HG03558 (cell line): Measurements from ENCODE around the gene CACNA1D.
"Not testable (repeated sequence)": the region's sequence is repeated elsewhere in the genome, so short reads cannot be mapped to it uniquely, and the experiment has no call there.

Experiments used
- ATAC-seq: cut with Tn5 transposase; IDR thresholded peaks from one replicate; pipeline ENCODE4 v1.9.1; 2021; ENCODE audit warnings: moderate number of reproducible peaks; ENCODE audit not compliant: unreplicated experiment; ENCODE audit errors: extremely low read depth

CACNA1D gene

GRCh38 chr3:53493963-53494791 is at the start of gene CACNA1D:
Gene CACNA1D, plus strand, starts transcription at chr3:53494611. Its CDS starts 556 bp downstream, at chr3:53495167.
- no peak for ATAC-seq

- no peak for ATAC-seq
These were observed 37.3 kb upstream of the CACNA1D start for GRCh38 chr3:53457068-53457467.

- ATAC-seq: no peak
These were observed 34.1 kb upstream of the CACNA1D start for GRCh38 chr3:53460326-53460725.

GRCh38 chr3:53464424-53464823 is 30.0 kb upstream of the CACNA1D start:
- no peak for ATAC-seq

- ATAC-seq: not testable (repeated sequence)
These were observed 24.7 kb upstream of the CACNA1D start for GRCh38 chr3:53469758-53470157.

- no peak for ATAC-seq
These were observed 21.0 kb upstream of the CACNA1D start for GRCh38 chr3:53473422-53473821.

- ATAC-seq: not testable (repeated sequence)
These were observed 18.0 kb upstream of the CACNA1D start for GRCh38 chr3:53476372-53476771.

GRCh38 chr3:53477689-53478088 is 16.7 kb upstream of the CACNA1D start:
- ATAC-seq: not testable (repeated sequence)

GRCh38 chr3:53478166-53478830 is 16.1 kb upstream of the CACNA1D start:
- ATAC-seq: no peak

GRCh38 chr3:53478921-53479664 is 15.3 kb upstream of the CACNA1D start:
- ATAC-seq: no peak

GRCh38 chr3:53482227-53482626 is 12.2 kb upstream of the CACNA1D start:
- ATAC-seq: no peak

GRCh38 chr3:53483821-53484220 is 10.6 kb upstream of the CACNA1D start:
- ATAC-seq: no peak

- no peak for ATAC-seq
These were observed 9.4 kb upstream of the CACNA1D start for GRCh38 chr3:53484984-53485383.

GRCh38 chr3:53485675-53486403 is 8.6 kb upstream of the CACNA1D start:
- no peak for ATAC-seq

- no peak for ATAC-seq
These were observed 7.3 kb upstream of the CACNA1D start for GRCh38 chr3:53486961-53487654.

- ATAC-seq: no peak
These were observed 5.0 kb upstream of the CACNA1D start for GRCh38 chr3:53489386-53489785.

GRCh38 chr3:53489787-53490458 is 4.5 kb upstream of the CACNA1D start:
- ATAC-seq: no peak

- no peak for ATAC-seq
These were observed 3.9 kb upstream of the CACNA1D start for GRCh38 chr3:53490459-53490968.

- no peak for ATAC-seq
These were observed 3.1 kb upstream of the CACNA1D start for GRCh38 chr3:53491276-53491675.
